IMR-90 (cell line): ENCODE measurements around the gene ITGAL. TPM values are rescaled to one million over a fixed set of nuclear protein-coding genes. Genes with fewer than 3 reads are reported as not detected.
A peak's percentile ranks its signal among the peaks of the same experiment; 100 is the strongest.

Source experiments
- ATAC-seq: fragments of 200-7000 bp; cut with Tn5 transposase; 2 replicates; pipeline ENCODE4 v1.9.1; 2020; ENCODE audit warnings: low read depth, mild to moderate bottlenecking, moderate library complexity
- BruUV-seq: library from RNA; stranded (reverse); fragments of 400-500 nt; replicated peaks from 2 replicates; lab custom pipeline; 2021; lab: Mats Ljungman, UMichigan
- CTCF ChIA-PET: fragments of 300-600 bp; formaldehyde crosslinking; extraction: SDS; loops from one replicate; lab custom pipeline; 2021; ENCODE audit warnings: antibody characterized with exemption; lab: Yijun Ruan, JAX
- POLR2A ChIA-PET: fragments of 300-600 bp; sonication (Branson Sonifier 250); formaldehyde crosslinking; loops from one replicate; lab custom pipeline; 2022; ENCODE audit warnings: antibody characterized with exemption; ENCODE audit not compliant: unreplicated experiment; lab: Charles Lee
- DNase-seq: peaks from one replicate; pipeline ENCODE4 v3.0.0; 2013
- H2AFZ ChIP-seq: replicated peaks from 2 replicates; pipeline ENCODE3; 2013; ENCODE audit warnings: low read length, mild to moderate bottlenecking; ENCODE audit not compliant: poor library complexity
- H2AK5ac ChIP-seq: 2 replicates; pipeline ENCODE4 v1.6.1; 2013; ENCODE audit warnings: low read depth, low read length, inconsistent platforms
- H2AK9ac ChIP-seq: replicated peaks from 2 replicates; pipeline ENCODE3; 2013; ENCODE audit warnings: mild to moderate bottlenecking, low read depth, low read length, moderate library complexity; ENCODE audit not compliant: poor library complexity
- H2BK120ac ChIP-seq: 2 replicates; pipeline ENCODE4 v1.6.1; 2013; ENCODE audit warnings: low read depth, low read length, inconsistent platforms
- H2BK15ac ChIP-seq: 3 replicates; pipeline ENCODE4 v1.6.1; 2013; ENCODE audit warnings: low read depth, low read length, inconsistent platforms
- H2BK20ac ChIP-seq: 2 replicates; pipeline ENCODE4 v1.6.1; 2013; ENCODE audit warnings: low read depth, mild to moderate bottlenecking, inconsistent platforms, low read length, moderate library complexity
- H2BK5ac ChIP-seq: 2 replicates; pipeline ENCODE4 v1.6.1; 2013; ENCODE audit warnings: mild to moderate bottlenecking, low read depth, low read length, inconsistent platforms; ENCODE audit not compliant: poor library complexity, severe bottlenecking
- H3K14ac ChIP-seq: replicated peaks from 2 replicates; pipeline ENCODE4 v1.6.1; 2013; ENCODE audit warnings: low read depth, low read length, inconsistent platforms
- H3K18ac ChIP-seq: 2 replicates; pipeline ENCODE4 v1.6.1; 2013; ENCODE audit warnings: low read depth, low read length, control low read depth
- H3K23ac ChIP-seq: 2 replicates; pipeline ENCODE4 v1.6.1; 2013; ENCODE audit warnings: low read depth, low read length, inconsistent platforms
- H3K27ac ChIP-seq: 2 replicates; pipeline ENCODE4 v1.5.1; 2013; ENCODE audit warnings: mild to moderate bottlenecking, control low read depth, low read length; ENCODE audit not compliant: insufficient read depth
- H3K27me3 ChIP-seq: 2 replicates; pipeline ENCODE4 v1.6.1; 2013; ENCODE audit warnings: low read length; ENCODE audit not compliant: control insufficient read depth, insufficient read depth
- H3K36me3 ChIP-seq: 2 replicates; pipeline ENCODE4 v1.6.1; 2013; ENCODE audit warnings: low read length, mixed read lengths; ENCODE audit not compliant: control insufficient read depth, insufficient read depth
- H3K4ac ChIP-seq: 2 replicates; pipeline ENCODE4 v1.6.1; 2013; ENCODE audit warnings: low read depth, low read length, inconsistent platforms
- H3K4me1 ChIP-seq: 2 replicates; pipeline ENCODE4 v1.6.1; 2013; ENCODE audit warnings: low read length, mixed read lengths; ENCODE audit not compliant: control insufficient read depth, insufficient read depth
- H3K4me2 ChIP-seq: 2 replicates; pipeline ENCODE4 v1.6.1; 2013; ENCODE audit warnings: low read depth, mild to moderate bottlenecking, control low read depth, low read length, moderate library complexity
- H3K4me3 ChIP-seq: 2 replicates; pipeline ENCODE4 v1.5.1; 2013; ENCODE audit warnings: low read depth, mild to moderate bottlenecking, control low read depth, low read length, moderate library complexity; ENCODE audit not compliant: insufficient read depth
- H3K56ac ChIP-seq: 2 replicates; pipeline ENCODE4 v1.6.1; 2013; ENCODE audit warnings: low read length, inconsistent platforms; ENCODE audit not compliant: insufficient read depth; ENCODE audit errors: extremely low read depth
- H3K79me1 ChIP-seq, 2 experiments: 2 replicates each; pipeline ENCODE4 v1.6.1; 2013; ENCODE audit warnings: low read length in 2 of 2, inconsistent platforms in 1 of 2, low read depth in 1 of 2
- H3K9ac ChIP-seq: 2 replicates; pipeline ENCODE4 v1.6.1; 2013; ENCODE audit warnings: low read depth, low read length, control low read depth
- H3K9me1 ChIP-seq: 2 replicates; pipeline ENCODE4 v1.6.1; 2013; ENCODE audit warnings: low read length, inconsistent platforms; ENCODE audit not compliant: insufficient read depth
- H3K9me3 ChIP-seq: 2 replicates; pipeline ENCODE4 v1.6.1; 2013; ENCODE audit warnings: low read length; ENCODE audit not compliant: control insufficient read depth, insufficient read depth
- H4K20me1 ChIP-seq: 2 replicates; pipeline ENCODE4 v1.6.1; 2013; ENCODE audit warnings: low read length, inconsistent platforms; ENCODE audit not compliant: insufficient read depth
- H4K5ac ChIP-seq: 2 replicates; pipeline ENCODE4 v1.6.1; 2013; ENCODE audit warnings: mild to moderate bottlenecking, low read depth, low read length, control low read depth
- H4K8ac ChIP-seq, 2 experiments: 2 replicates each; pipeline ENCODE4 v1.6.1; 2013; ENCODE audit warnings: low read depth in 2 of 2, low read length in 2 of 2, control low read depth in 1 of 2, inconsistent platforms in 1 of 2
- H4K91ac ChIP-seq: 2 replicates; pipeline ENCODE4 v1.6.1; 2013; ENCODE audit warnings: low read depth, low read length, inconsistent platforms; ENCODE audit not compliant: insufficient read depth
- BHLHE40 ChIP-seq: fragments of 150-350 bp; IDR thresholded peaks from 2 replicates; pipeline ENCODE4 v1.6.1; 2016; ENCODE audit warnings: mild to moderate bottlenecking, low read depth, low read length
- CEBPB ChIP-seq: IDR thresholded peaks from 2 replicates; pipeline ENCODE4 v1.6.1; 2012; ENCODE audit warnings: low read depth, low read length, improper control_type of control experiment
- CHD1 ChIP-seq: IDR thresholded peaks from 2 replicates; pipeline ENCODE4 v1.6.1; 2012; ENCODE audit warnings: low read depth, low read length, improper control_type of control experiment
- CTCF ChIP-seq: conservative IDR thresholded peaks from 2 replicates; pipeline ENCODE4 v1.5.1; 2012; ENCODE audit warnings: mild to moderate bottlenecking, low read depth, low read length, improper control_type of control experiment
- ELK1 ChIP-seq: fragments of 150-350 bp; IDR thresholded peaks from 2 replicates; pipeline ENCODE4 v1.6.1; 2016; ENCODE audit warnings: low read depth, mild to moderate bottlenecking, low read length, moderate library complexity, borderline replicate concordance
- FOS ChIP-seq: fragments of 150-350 bp; IDR thresholded peaks from 2 replicates; pipeline ENCODE4 v1.6.1; 2016; ENCODE audit warnings: low read depth, low read length
- MAZ ChIP-seq: IDR thresholded peaks from 2 replicates; pipeline ENCODE4 v1.6.1; 2012; ENCODE audit warnings: low read depth, mild to moderate bottlenecking, low read length, improper control_type of control experiment, moderate library complexity, borderline replicate concordance
- MXI1 ChIP-seq: IDR thresholded peaks from 2 replicates; pipeline ENCODE4 v1.6.1; 2012; ENCODE audit warnings: low read depth, mild to moderate bottlenecking, low read length, moderate library complexity, borderline replicate concordance
- NFE2L2 ChIP-seq: fragments of 150-350 bp; IDR thresholded peaks from 2 replicates; pipeline ENCODE4 v1.6.1; 2016; ENCODE audit warnings: low read depth, mild to moderate bottlenecking, low read length
- POLR2A ChIP-seq: IDR thresholded peaks from 2 replicates; pipeline ENCODE4 v1.6.1; 2012; ENCODE audit warnings: mild to moderate bottlenecking, low read depth, low read length
- RCOR1 ChIP-seq: IDR thresholded peaks from 2 replicates; pipeline ENCODE4 v1.6.1; 2012; ENCODE audit warnings: mild to moderate bottlenecking, low read length, improper control_type of control experiment; ENCODE audit not compliant: insufficient replicate concordance
- RFX5 ChIP-seq: IDR thresholded peaks from 2 replicates; pipeline ENCODE4 v1.8.0; 2012; ENCODE audit warnings: low read depth, mild to moderate bottlenecking, low read length, moderate library complexity
- USF2 ChIP-seq: fragments of 150-350 bp; IDR thresholded peaks from 2 replicates; pipeline ENCODE4 v1.6.1; 2017; ENCODE audit warnings: mild to moderate bottlenecking, antibody characterized with exemption, low read length, low read depth
- WGBS, 2 experiments: methylation state at CpG; one replicate each; pipeline versions ENCODE4 v1.1.5 to v1.1.7; 2013; ENCODE audit warnings: missing lambda C conversion rate in 2 of 2; ENCODE audit not compliant: insufficient read length in 1 of 2; ENCODE audit errors: extremely low coverage in 2 of 2; 5-methylcytosine and 5-hydroxymethylcytosine counted together
- dilution Hi-C: fragments of 300-500 bp; cut with HindIII; formaldehyde crosslinking; loops from one replicate; pipeline ENCODE4 v1.14.3; 2018; ENCODE audit warnings: low sequenced_read_pairs; ENCODE audit not compliant: unreplicated experiment
- in situ Hi-C: fragments of 300-500 bp; cut with MboI; formaldehyde crosslinking; loops from 3 replicates; pipeline ENCODE4 v1.14.3; 2019; ENCODE audit warnings: low sequenced_read_pairs, inconsistent platforms, mixed read lengths
- intact Hi-C: fragments of 100-400 bp; cut with micrococcal nuclease; formaldehyde crosslinking; loops from 2 replicates; pipeline ENCODE4 v1.10.0; 2022
- polyA plus RNA-seq, 3 experiments: library from polyadenylated mRNA; depleted of rRNA; stranded (reverse); fragments of >200 nt; gene quantifications; 2 replicates each; pipeline ENCODE4 v1.2.3, GENCODE V29; 2012; ENCODE audit warnings: low replicate concordance in 1 of 3
- total RNA-seq: library from RNA; depleted of rRNA; stranded (reverse); fragments of >200 nt; gene quantifications from 2 replicates; pipeline ENCODE4 v1.2.3, GENCODE V29; 2012

Gene ITGAL
- total and polyA plus RNA-seq, 2 of the 4 experiments (the other 2 are of a cell fraction): not detected

GRCh38 chr16:30569746-30570635 lies 97.4 kb downstream of the ITGAL start:
- intact Hi-C loops: no loop called here
- H3K4me1 ChIP-seq: peaks cover 9% of the 10 kb centered on the region
- BruUV-seq: no TSS peak
- TF ChIP-seq BHLHE40 (no peak), CTCF (no peak), POLR2A (no peak), FOS (no peak), RCOR1 (no peak), USF2 (no peak), CEBPB (no peak), ELK1 (no peak), NFE2L2 (no peak), MAZ (no peak), RFX5 (no peak), MXI1 (no peak), CHD1 (no peak)

More at GRCh38 chr16:30569746-30570635, 97.4 kb downstream of the ITGAL start:
- Histone ChIP-seq H3K36me3 (no peaks in the 10 kb centered on the region), H2BK15ac (no peak overlapping the region), H4K8ac (peak overlapping the region; percentile 37 to 78; a peak in 2 of 4 replicates), H2AK5ac (no peak overlapping the region), H4K20me1 (no peaks in the 10 kb centered on the region), H3K9ac (no peak overlapping the region), H3K56ac (no peak overlapping the region), H3K18ac (no peak overlapping the region), H2BK5ac (no peak overlapping the region), H2BK120ac (no peak overlapping the region; the same call in 1 of the 2 replicates), H3K9me3 (no peaks in the 10 kb centered on the region), H4K91ac (no peak overlapping the region; the same call in 1 of the 2 replicates), H3K79me1 (peaks cover 5 to 19% of the 10 kb centered on the region in 2 experiments; a peak in 3 of 4 replicates), H3K4me2 (peak overlapping the region; percentile 18; the same call in 1 of the 2 replicates), H3K4ac (peak overlapping the region; percentile 40; the same call in 1 of the 2 replicates), H3K4me3 (no peak overlapping the region), H3K27me3 (peaks cover 6% of the 10 kb centered on the region; the same call in 1 of the 2 replicates), H2AFZ (peak overlapping the region; percentile 48), H3K14ac (no peak overlapping the region), H3K9me1 (no peaks in the 10 kb centered on the region), H4K5ac (no peak overlapping the region; the same call in 1 of the 2 replicates), H2AK9ac (peak overlapping the region; percentile 26), H3K23ac (peak overlapping the region; percentile 48; the same call in 1 of the 2 replicates), H2BK20ac (no peak overlapping the region), H3K27ac (no peak overlapping the region)
- no peak for ATAC-seq
- no peak for DNase-seq
- 92% methylated on average over 30 of the region's 44 CpGs; no CpG with 5 or more reads in 1 of the 2 experiments for WGBS, 2 experiments
- in situ Hi-C loops: loop anchor here (5.0 kb wide), 1 partner anchor 33 kb away; no protein-coding TSS in a partner anchor
- POLR2A ChIA-PET: no interaction called here
- dilution Hi-C loops: no loop called here
- CTCF ChIA-PET: interaction anchor here (1.0 kb wide), 1 partner anchor 40 kb away, joined by 3 read pairs; the partner anchor contains the start of gene ZNF689
